Epithelial cell of proximal tubule (primary cell): Measurements from ENCODE around the gene HBA1. TPM values are rescaled to one million over a fixed set of nuclear protein-coding genes. Genes with fewer than 3 reads are reported as not detected.
"Not testable (repeated sequence)": the region's sequence is repeated elsewhere in the genome, so short reads cannot be mapped to it uniquely, and the experiment has no call there.

Experiments used
- DNase-seq: peaks from one replicate; pipeline ENCODE4 v3.0.0-alpha.2; 2011; ENCODE audit warnings: low read depth
- H3K4me3 ChIP-seq: 2 replicates; pipeline ENCODE4 v1.5.1; 2011; ENCODE audit warnings: low read depth, mild to moderate bottlenecking, low read length
- CTCF ChIP-seq: conservative IDR thresholded peaks from 2 replicates; pipeline ENCODE4 v1.5.1; 2012; ENCODE audit warnings: low read depth, mild to moderate bottlenecking, low read length
- total RNA-seq: library from RNA; depleted of rRNA; stranded (reverse); fragments of >200 nt; gene quantifications from 2 replicates; pipeline ENCODE4 v1.2.3, GENCODE V29; 2015

Gene HBA1
- total RNA-seq, result not detected in 2 replicates

- not testable (repeated sequence) for DNase-seq, H3K4me3 ChIP-seq
These were observed at the start of gene HBA1 for GRCh38 chr16:176477-177382. TSS of gene HBA1 (plus strand) at chr16:176680. CDS start at chr16:176717, 37 bp downstream.

GRCh38 chr16:129075-129474 is 47.4 kb upstream of the HBA1 start:
- no peak for DNase-seq
- TF ChIP-seq CTCF, result no peak
- H3K4me3 ChIP-seq, result no peak overlapping the region

- DNase-seq, result no peak
- no peak for TF ChIP-seq CTCF
- H3K4me3 ChIP-seq, result no peak overlapping the region
These were observed 45.8 kb upstream of the HBA1 start for GRCh38 chr16:130533-131173.

GRCh38 chr16:132120-132519 is 44.4 kb upstream of the HBA1 start:
- no peak for TF ChIP-seq CTCF
- DNase-seq, result no peak
- H3K4me3 ChIP-seq, result no peak overlapping the region

- TF ChIP-seq CTCF, result no peak
- no peak overlapping the region for H3K4me3 ChIP-seq
- DNase-seq, result no peak
These were observed 42.8 kb upstream of the HBA1 start for GRCh38 chr16:133716-134115.

GRCh38 chr16:138049-138417 is 38.4 kb upstream of the HBA1 start:
- H3K4me3 ChIP-seq, result peak overlapping the region; percentile 84
- no peak for DNase-seq
- TF ChIP-seq CTCF, result no peak

- no peak for DNase-seq
- no peak overlapping the region for H3K4me3 ChIP-seq
- TF ChIP-seq CTCF, result no peak
These were observed 36.2 kb upstream of the HBA1 start for GRCh38 chr16:140175-140857.
